Measurements from ENCODE around the gene PRKN.

- TF ChIP-seq EZH2 (IDR thresholded peaks at IDR 0.05) (no peak), CTCF (IDR thresholded peaks at IDR 0.05) (no peak)
Observed at GRCh38 chr6:162179196-162179951, 548.2 kb downstream of the PRKN start.

Measured in neural progenitor cell (in vitro differentiated cells).